OCI-LY7 (cell line): ENCODE data around the gene MYLK4. TPM values are rescaled to one million over a fixed set of nuclear protein-coding genes. Genes with fewer than 3 reads are reported as not detected.

Experiments
- BruUV-seq: library from RNA; stranded (reverse); fragments of 400-500 nt; replicated peaks from 2 replicates; lab custom pipeline; 2021; lab: Mats Ljungman, UMichigan
- CTCF ChIA-PET: fragments of 300-600 bp; sonication (Branson Sonifier 250); formaldehyde crosslinking; loops from one replicate; lab custom pipeline; 2022; ENCODE audit warnings: antibody characterized with exemption; ENCODE audit not compliant: unreplicated experiment; lab: Charles Lee
- POLR2A ChIA-PET: fragments of 300-600 bp; sonication (Branson Sonifier 250); formaldehyde crosslinking; loops from one replicate; lab custom pipeline; 2022; ENCODE audit warnings: antibody characterized with exemption; lab: Charles Lee
- DNase-seq: peaks from one replicate; pipeline ENCODE4 v3.0.0-alpha.2; 2015; ENCODE audit warnings: low spot score
- H2AFZ ChIP-seq: fragments of 200-600 bp; sonication (generic), shearing (Covaris generic); 2 replicates; pipeline ENCODE4 v1.6.1; 2014; ENCODE audit warnings: mild to moderate bottlenecking, antibody characterized with exemption, low read length, moderate library complexity
- H3K27ac ChIP-seq: fragments of 200-600 bp; sonication (generic); 2 replicates; pipeline ENCODE4 v1.5.1; 2014; ENCODE audit warnings: mixed run types, low read depth, mild to moderate bottlenecking, moderate library complexity, low read length, inconsistent platforms; ENCODE audit not compliant: poor library complexity, severe bottlenecking
- H3K36me3 ChIP-seq: fragments of 200-600 bp; sonication (generic); 2 replicates; pipeline ENCODE4 v1.6.1; 2014; ENCODE audit warnings: mild to moderate bottlenecking, antibody characterized with exemption, low read length, moderate library complexity, mixed read lengths; ENCODE audit not compliant: insufficient read depth
- H3K4me1 ChIP-seq: fragments of 200-600 bp; sonication (generic); 2 replicates; pipeline ENCODE4 v1.5.1; 2014; ENCODE audit warnings: mild to moderate bottlenecking, low read length; ENCODE audit not compliant: insufficient read depth, poor library complexity, severe bottlenecking
- H3K4me2 ChIP-seq: fragments of 200-600 bp; sonication (generic); 2 replicates; pipeline ENCODE4 v1.6.1; 2014; ENCODE audit warnings: mild to moderate bottlenecking, low read length
- H3K4me3 ChIP-seq: fragments of 200-600 bp; sonication (generic); 2 replicates; pipeline ENCODE4 v1.5.1; 2014; ENCODE audit warnings: mild to moderate bottlenecking, low read depth, low read length; ENCODE audit not compliant: poor library complexity, severe bottlenecking
- H3K79me2 ChIP-seq: fragments of 200-600 bp; sonication (generic); 2 replicates; pipeline ENCODE4 v1.6.1; 2016; ENCODE audit warnings: low read depth, mild to moderate bottlenecking, low read length, moderate library complexity, mixed read lengths; ENCODE audit not compliant: insufficient read depth
- H3K9me2 ChIP-seq: fragments of 200-600 bp; sonication (generic); 2 replicates; pipeline ENCODE4 v1.6.1; 2016; ENCODE audit warnings: mild to moderate bottlenecking, low read length, mixed read lengths; ENCODE audit not compliant: insufficient read depth
- H3K9me3 ChIP-seq: fragments of 200-600 bp; sonication (generic); 2 replicates; pipeline ENCODE4 v1.6.1; 2014; ENCODE audit warnings: mild to moderate bottlenecking, mixed run types, low read length, mixed read lengths
- H4K20me1 ChIP-seq: fragments of 200-600 bp; sonication (generic); 2 replicates; pipeline ENCODE4 v1.6.1; 2014; ENCODE audit warnings: mild to moderate bottlenecking, antibody characterized with exemption, low read length, moderate library complexity, mixed read lengths; ENCODE audit not compliant: insufficient read depth
- EZH2phosphoT487 ChIP-seq: fragments of 200-600 bp; sonication (generic); IDR thresholded peaks from 2 replicates; pipeline ENCODE4 v1.6.1; 2018; ENCODE audit warnings: low read depth, borderline replicate concordance, mild to moderate bottlenecking, mixed run types, antibody characterized with exemption, low read length, moderate library complexity, mixed read lengths
- intact Hi-C: fragments of 100-400 bp; cut with micrococcal nuclease; formaldehyde crosslinking; loops from one replicate; pipeline ENCODE4 v1.10.0; 2022; ENCODE audit not compliant: unreplicated experiment
- total RNA-seq, 2 experiments: library from RNA; depleted of rRNA in 1 of 2; stranded (reverse); fragments of >200 nt in 1 of 2; shearing (Covaris generic) in 1 of 2; gene quantifications; 2 replicates each; pipeline ENCODE4 v1.2.3, GENCODE V29; 2014 to 2022
- TF ChIP-seq, protein P1 (sequence below): fragments of 200-600 bp; sonication (generic); conservative IDR thresholded peaks from 2 replicates; pipeline ENCODE4 v1.5.1; 2014; ENCODE audit warnings: mild to moderate bottlenecking, antibody characterized with exemption, low read length, moderate library complexity, mixed read lengths

The MYLK4 gene
- total RNA-seq, 2 experiments from 2014 or later = 0.16 to 0.36 TPM

DNA sequence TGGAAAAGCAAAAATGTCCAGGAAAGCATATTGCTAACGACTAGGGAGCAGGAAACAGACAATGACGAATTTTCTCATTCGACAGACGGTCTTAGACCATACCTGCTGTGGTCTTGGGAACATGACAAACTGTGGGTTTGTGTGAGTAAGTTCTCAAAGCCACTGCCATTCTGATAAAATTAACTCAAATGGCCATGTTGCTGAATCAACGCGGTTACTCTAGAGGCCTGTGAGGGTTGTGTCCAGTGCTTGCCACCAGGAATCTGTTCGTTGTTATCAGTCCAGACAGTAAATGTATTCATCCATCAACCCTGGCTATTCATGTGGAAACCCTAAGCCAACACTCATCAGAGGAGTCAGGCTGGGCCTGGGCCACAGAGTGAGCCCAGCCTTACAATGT lies 124.3 kb downstream of the MYLK4 start:
- no peak for DNase-seq
- no TSS peak for BruUV-seq
- ChIA-PET CTCF (no interaction called here), POLR2A (interaction anchor here (0.7 kb wide), 1 partner anchor 122 kb away, joined by 3 read pairs; no protein-coding TSS in a partner anchor)
- Histone ChIP-seq H3K79me2 (no peaks in the 10 kb centered on the region), H3K4me3 (no peak overlapping the region), H3K4me2 (no peak overlapping the region), H3K4me1 (no peaks in the 10 kb centered on the region), H3K9me3 (no peaks in the 10 kb centered on the region), H3K27ac (no peak overlapping the region), H2AFZ (no peak overlapping the region), H3K9me2 (no peaks in the 10 kb centered on the region), H3K36me3 (no peaks in the 10 kb centered on the region), H4K20me1 (no peaks in the 10 kb centered on the region)
- intact Hi-C loops = no loop called here
- TF ChIP-seq, protein P1, sequence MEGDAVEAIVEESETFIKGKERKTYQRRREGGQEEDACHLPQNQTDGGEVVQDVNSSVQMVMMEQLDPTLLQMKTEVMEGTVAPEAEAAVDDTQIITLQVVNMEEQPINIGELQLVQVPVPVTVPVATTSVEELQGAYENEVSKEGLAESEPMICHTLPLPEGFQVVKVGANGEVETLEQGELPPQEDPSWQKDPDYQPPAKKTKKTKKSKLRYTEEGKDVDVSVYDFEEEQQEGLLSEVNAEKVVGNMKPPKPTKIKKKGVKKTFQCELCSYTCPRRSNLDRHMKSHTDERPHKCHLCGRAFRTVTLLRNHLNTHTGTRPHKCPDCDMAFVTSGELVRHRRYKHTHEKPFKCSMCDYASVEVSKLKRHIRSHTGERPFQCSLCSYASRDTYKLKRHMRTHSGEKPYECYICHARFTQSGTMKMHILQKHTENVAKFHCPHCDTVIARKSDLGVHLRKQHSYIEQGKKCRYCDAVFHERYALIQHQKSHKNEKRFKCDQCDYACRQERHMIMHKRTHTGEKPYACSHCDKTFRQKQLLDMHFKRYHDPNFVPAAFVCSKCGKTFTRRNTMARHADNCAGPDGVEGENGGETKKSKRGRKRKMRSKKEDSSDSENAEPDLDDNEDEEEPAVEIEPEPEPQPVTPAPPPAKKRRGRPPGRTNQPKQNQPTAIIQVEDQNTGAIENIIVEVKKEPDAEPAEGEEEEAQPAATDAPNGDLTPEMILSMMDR = no peak
- no peak for TF ChIP-seq EZH2phosphoT487

DNA sequence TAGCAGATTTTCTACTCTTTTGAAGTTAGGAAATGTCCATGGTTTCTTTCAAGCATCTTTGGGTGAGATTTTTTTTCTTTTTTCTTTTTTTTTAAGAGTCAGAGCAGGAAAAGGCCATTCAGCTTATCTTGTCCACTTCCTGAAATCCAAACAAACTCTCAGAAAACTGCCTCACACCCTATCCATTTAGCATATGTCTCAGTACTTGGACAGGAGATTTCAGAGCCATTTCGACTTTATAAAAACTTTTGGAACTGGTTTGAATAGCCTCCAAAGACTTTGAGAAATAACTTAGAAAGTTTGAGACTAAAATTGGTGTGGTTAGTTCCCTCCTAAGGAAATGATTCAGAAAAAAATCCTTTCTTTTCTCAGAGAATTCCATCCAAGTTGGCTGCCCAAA lies 125.1 kb downstream of the MYLK4 start:
- no peak for TF ChIP-seq EZH2phosphoT487
- TF ChIP-seq, protein P1 = no peak
- Histone ChIP-seq H3K4me1 (no peaks in the 10 kb centered on the region), H3K9me3 (no peaks in the 10 kb centered on the region), H3K79me2 (no peaks in the 10 kb centered on the region), H3K36me3 (no peaks in the 10 kb centered on the region), H3K9me2 (no peaks in the 10 kb centered on the region), H3K27ac (no peak overlapping the region), H3K4me2 (no peak overlapping the region), H3K4me3 (no peak overlapping the region), H2AFZ (no peak overlapping the region), H4K20me1 (no peaks in the 10 kb centered on the region)
- ChIA-PET CTCF (no interaction called here), POLR2A (interaction anchor here (0.6 to 0.7 kb wide), 2 partner anchors 81 to 123 kb away, joined by 3 read pairs; no protein-coding TSS in a partner anchor)
- intact Hi-C loops = no loop called here
- no peak for DNase-seq
- no TSS peak for BruUV-seq

DNA sequence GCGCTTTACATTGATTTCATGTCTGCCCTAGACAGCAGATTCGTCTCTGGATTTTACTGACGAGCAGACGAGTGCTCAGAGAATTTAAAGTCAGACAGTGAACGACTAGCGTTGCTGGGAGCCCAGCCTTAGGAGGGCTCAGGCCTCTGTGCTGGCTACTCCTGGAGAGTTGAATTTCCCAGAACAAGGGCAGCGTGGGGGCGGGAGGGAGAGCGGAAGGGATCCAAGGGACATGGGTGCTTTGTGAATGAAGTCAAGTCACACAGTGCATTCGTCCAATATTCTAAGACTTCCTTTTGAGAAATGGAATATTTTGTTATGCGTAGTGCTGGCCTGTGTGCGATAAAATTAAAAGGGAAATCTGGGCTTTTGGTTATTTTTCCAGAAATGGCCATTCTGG lies 126.5 kb downstream of the MYLK4 start:
- CTCF ChIA-PET = no interaction called here
- Histone ChIP-seq H3K9me3 (no peaks in the 10 kb centered on the region), H3K4me3 (no peak overlapping the region), H3K79me2 (no peaks in the 10 kb centered on the region), H4K20me1 (no peaks in the 10 kb centered on the region), H3K4me2 (no peak overlapping the region), H3K36me3 (no peaks in the 10 kb centered on the region), H2AFZ (no peak overlapping the region), H3K4me1 (no peaks in the 10 kb centered on the region), H3K27ac (no peak overlapping the region), H3K9me2 (no peaks in the 10 kb centered on the region)
- TF ChIP-seq, protein P1 = no peak
- no peak for TF ChIP-seq EZH2phosphoT487
- intact Hi-C loops = no loop called here
- no peak for DNase-seq
- no TSS peak for BruUV-seq
- POLR2A ChIA-PET = no interaction called here
